ENCODE results near the gene BLTP1. TPM values are rescaled to one million over a fixed set of nuclear protein-coding genes. Genes with fewer than 3 reads are reported as not detected.

Gene BLTP1
- total RNA-seq (2013), result 66.9 TPM
- 10 to 100 TPM in 1 of 3 donors, 1 to 10 TPM in 2; 2.7 to 35.1 (median 3.3) TPM for polyA plus RNA-seq
- 35.1 and 39.2 TPM in 2 replicates for polyA minus RNA-seq
- total RNA-seq, result 74.2 to 407 (median 312) reads per million in 11 experiments

GRCh38 chr4:122151982-122152710 is at the start of gene BLTP1:
BLTP1 (plus strand) TSS chr4:122152331; CDS start chr4:122170648, 18,317 bp downstream.
- peak within 1 kb of the TSS; percentile 77 to 92 (median 91) for H3K4me3 ChIP-seq (replicated peaks in 1 of 3; ENCODE audit: low read depth in 2 of 3, low read length in 3 of 3)
- H3K4me1 ChIP-seq (ENCODE audit: control insufficient read depth in 1 of 2, insufficient read depth in 2 of 2, low read length in 2 of 2), result peaks cover 24 to 28% of the 10 kb centered on the region in 2 donors
- peak within 1 kb of the TSS; percentile 97 for H3K4me2 ChIP-seq (replicated peaks; ENCODE audit: extremely low read depth, low read length, poor library complexity, severe bottlenecking)
- H3K79me2 ChIP-seq (ENCODE audit: insufficient read depth, low read length), result peaks cover 37% of the 10 kb centered on the region
- peaks cover 4 to 19% of the 10 kb centered on the region in 2 donors for H3K36me3 ChIP-seq (replicated peaks in 1 of 2; ENCODE audit: control insufficient read depth in 1 of 2, insufficient read depth in 2 of 2, low read length in 2 of 2)
- peak; percentile 76 to 82 (median 78) for DNase-seq
- Mint-ChIP-seq H3K9me3 (peaks cover 0 to 1% (median 0%) of the 10 kb centered on the region in 7 donors), H3K36me3 (peaks cover 19 to 21% of the 10 kb centered on the region in 2 donors), H3K27me3 (ENCODE audit: low read depth in 3 of 3) (peaks cover 0 to 2% (median 2%) of the 10 kb centered on the region in 3 donors), H3K27ac (peak within 1 kb of the TSS; percentile 88 to 99 (median 97)), H3K4me1 (peaks cover 41% of the 10 kb centered on the region), H3K4me3 (peak within 1 kb of the TSS; percentile 86 to 98)
- peak within 1 kb of the TSS; percentile 64 to 94 for H3K27ac ChIP-seq (ENCODE audit: low read depth in 1 of 2, low read length in 2 of 2)
- H3K27me3 ChIP-seq (ENCODE audit: control insufficient read depth in 2 of 2, insufficient read depth in 2 of 2, low read length in 2 of 2), result no peaks in the 10 kb centered on the region
- peaks cover under 1% of the 10 kb centered on the region for H4K20me1 ChIP-seq (ENCODE audit: insufficient read depth, low read length)
- intact Hi-C loops (cut with micrococcal nuclease), result no loop called here
- H3K9me3 ChIP-seq (replicated peaks in 1 of 2; ENCODE audit: control insufficient read depth in 1 of 2, insufficient read depth in 1 of 2, low read length in 2 of 2), result no peaks in the 10 kb centered on the region
- peak within 1 kb of the TSS; percentile 96 for H2AFZ ChIP-seq (ENCODE audit: insufficient read depth, low read depth, low read length, poor library complexity, severe bottlenecking)
- peak within 1 kb of the TSS; percentile 96 for H3K9ac ChIP-seq (ENCODE audit: insufficient read depth, low read length, poor library complexity, severe bottlenecking)
- under 1% methylated on average over 47 of the region's 53 CpGs for WGBS (ENCODE audit: insufficient coverage)
- TF ChIP-seq CTCF (IDR thresholded peaks at IDR 0.05), result no peak

GRCh38 chr4:122104184-122104583 is 47.9 kb upstream of the BLTP1 start:
- Histone ChIP-seq H3K9ac (ENCODE audit: insufficient read depth, low read length, poor library complexity, severe bottlenecking) (no peak overlapping the region), H3K79me2 (ENCODE audit: insufficient read depth, low read length) (no peaks in the 10 kb centered on the region), H3K4me3 (replicated peaks in 1 of 3; ENCODE audit: low read depth in 2 of 3, low read length in 3 of 3) (no peak overlapping the region), H3K4me1 (ENCODE audit: control insufficient read depth in 1 of 2, insufficient read depth in 2 of 2, low read length in 2 of 2) (no peaks in the 10 kb centered on the region), H2AFZ (ENCODE audit: insufficient read depth, low read depth, low read length, poor library complexity, severe bottlenecking) (no peak overlapping the region), H3K9me3 (replicated peaks in 1 of 2; ENCODE audit: control insufficient read depth in 1 of 2, insufficient read depth in 1 of 2, low read length in 2 of 2) (no peaks in the 10 kb centered on the region), H3K4me2 (replicated peaks; ENCODE audit: extremely low read depth, low read length, poor library complexity, severe bottlenecking) (no peak overlapping the region), H3K27ac (ENCODE audit: low read depth in 1 of 2, low read length in 2 of 2) (no peak overlapping the region), H3K36me3 (replicated peaks in 1 of 2; ENCODE audit: control insufficient read depth in 1 of 2, insufficient read depth in 2 of 2, low read length in 2 of 2) (no peaks in the 10 kb centered on the region), H3K27me3 (ENCODE audit: control insufficient read depth in 2 of 2, insufficient read depth in 2 of 2, low read length in 2 of 2) (no peaks in the 10 kb centered on the region), H4K20me1 (ENCODE audit: insufficient read depth, low read length) (no peaks in the 10 kb centered on the region)
- peaks cover 7% of the 10 kb centered on the region for H3K4me1 Mint-ChIP-seq
- no peak for DNase-seq
- peaks cover 0 to 5% (median 2%) of the 10 kb centered on the region in 7 donors for H3K9me3 Mint-ChIP-seq
- H3K4me3 Mint-ChIP-seq, result no peak overlapping the region
- H3K27me3 Mint-ChIP-seq (ENCODE audit: low read depth in 3 of 3), result peaks cover 0 to 2% (median 0%) of the 10 kb centered on the region in 3 donors
- H3K36me3 Mint-ChIP-seq, result no peaks in the 10 kb centered on the region
- no peak for TF ChIP-seq CTCF (IDR thresholded peaks at IDR 0.05)
- H3K27ac Mint-ChIP-seq, result no peak overlapping the region
- intact Hi-C loops (cut with micrococcal nuclease), result loop anchor here in 1 of 2 donors (10.0 kb wide), 1 partner anchor 729 kb away; no protein-coding TSS in a partner anchor

Measured in CD14-positive monocyte (primary cell).